ENCODE results near the gene NTPCR.

- TF ChIP-seq CTCF (IDR thresholded peaks at IDR 0.05; ENCODE audit: borderline replicate concordance, extremely low read depth, low read length, poor library complexity, severe bottlenecking) (no peak), EZH2 (IDR thresholded peaks at IDR 0.05; ENCODE audit: borderline replicate concordance, low read depth, low read length, severe bottlenecking) (no peak)
Measured at GRCh38 chr1:233010146-233010545, 59.7 kb downstream of the NTPCR start.

All from DND-41 (cell line).